ENCODE data around the gene ATF7.

- TF ChIP-seq, protein P1, sequence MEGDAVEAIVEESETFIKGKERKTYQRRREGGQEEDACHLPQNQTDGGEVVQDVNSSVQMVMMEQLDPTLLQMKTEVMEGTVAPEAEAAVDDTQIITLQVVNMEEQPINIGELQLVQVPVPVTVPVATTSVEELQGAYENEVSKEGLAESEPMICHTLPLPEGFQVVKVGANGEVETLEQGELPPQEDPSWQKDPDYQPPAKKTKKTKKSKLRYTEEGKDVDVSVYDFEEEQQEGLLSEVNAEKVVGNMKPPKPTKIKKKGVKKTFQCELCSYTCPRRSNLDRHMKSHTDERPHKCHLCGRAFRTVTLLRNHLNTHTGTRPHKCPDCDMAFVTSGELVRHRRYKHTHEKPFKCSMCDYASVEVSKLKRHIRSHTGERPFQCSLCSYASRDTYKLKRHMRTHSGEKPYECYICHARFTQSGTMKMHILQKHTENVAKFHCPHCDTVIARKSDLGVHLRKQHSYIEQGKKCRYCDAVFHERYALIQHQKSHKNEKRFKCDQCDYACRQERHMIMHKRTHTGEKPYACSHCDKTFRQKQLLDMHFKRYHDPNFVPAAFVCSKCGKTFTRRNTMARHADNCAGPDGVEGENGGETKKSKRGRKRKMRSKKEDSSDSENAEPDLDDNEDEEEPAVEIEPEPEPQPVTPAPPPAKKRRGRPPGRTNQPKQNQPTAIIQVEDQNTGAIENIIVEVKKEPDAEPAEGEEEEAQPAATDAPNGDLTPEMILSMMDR (IDR thresholded peaks at IDR 0.05) = no peak
- TF ChIP-seq ZFX (IDR thresholded peaks at IDR 0.05; ENCODE audit: borderline replicate concordance) = no peak
These were observed 23.0 kb downstream of the ATF7 start for GRCh38 chr12:53603196-53603595.
